DOHH2 (cell line): ENCODE results near the gene JAG2.

Source experiments
- EZH2phosphoT487 ChIP-seq: fragments of 200-600 bp; sonication (generic); IDR thresholded peaks from 2 replicates; pipeline ENCODE4 v1.6.1; 2017; ENCODE audit warnings: borderline replicate concordance, mild to moderate bottlenecking, antibody characterized with exemption, low read length, moderate library complexity, mixed read lengths
- TF ChIP-seq, protein P1 (sequence below): fragments of 200-600 bp; sonication (generic); IDR thresholded peaks from one replicate; pipeline ENCODE4 v1.5.1; 2014; ENCODE audit warnings: antibody characterized with exemption, mild to moderate bottlenecking, low read depth, low read length; ENCODE audit not compliant: poor library complexity, severe bottlenecking

DNA sequence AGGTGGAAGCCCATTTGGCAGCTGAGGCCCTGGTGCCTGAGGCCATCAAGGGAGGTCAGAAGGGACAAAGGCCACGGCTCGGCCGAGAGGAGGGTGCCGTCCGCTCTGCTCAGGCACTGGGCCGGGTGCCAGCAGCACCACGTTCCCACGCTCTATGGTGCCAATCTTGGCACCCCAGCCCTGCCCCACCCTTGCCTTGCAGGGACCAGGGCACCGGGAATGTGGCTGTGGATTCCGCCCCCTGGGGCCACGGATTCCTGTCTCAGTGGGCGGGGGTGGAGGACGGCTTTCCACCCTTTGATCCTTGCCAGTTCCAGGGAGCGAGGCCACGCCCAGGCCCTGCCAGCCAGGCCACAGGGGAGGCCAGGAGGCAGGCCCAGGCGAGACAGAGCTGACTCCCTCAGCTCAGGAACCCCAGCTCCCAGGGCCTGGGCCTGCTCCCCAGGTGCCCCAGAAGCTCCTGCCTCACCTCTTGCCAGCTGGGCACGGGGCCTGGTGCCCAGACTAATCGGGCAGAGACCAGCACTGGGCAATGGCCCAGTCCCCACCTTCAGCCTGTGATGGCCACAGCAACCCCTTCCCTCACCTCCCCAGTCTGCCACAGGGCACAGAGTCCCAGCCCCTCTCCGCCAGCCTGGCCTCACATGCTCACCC lies 76.9 kb downstream of the JAG2 start:
- TF ChIP-seq, protein P1, sequence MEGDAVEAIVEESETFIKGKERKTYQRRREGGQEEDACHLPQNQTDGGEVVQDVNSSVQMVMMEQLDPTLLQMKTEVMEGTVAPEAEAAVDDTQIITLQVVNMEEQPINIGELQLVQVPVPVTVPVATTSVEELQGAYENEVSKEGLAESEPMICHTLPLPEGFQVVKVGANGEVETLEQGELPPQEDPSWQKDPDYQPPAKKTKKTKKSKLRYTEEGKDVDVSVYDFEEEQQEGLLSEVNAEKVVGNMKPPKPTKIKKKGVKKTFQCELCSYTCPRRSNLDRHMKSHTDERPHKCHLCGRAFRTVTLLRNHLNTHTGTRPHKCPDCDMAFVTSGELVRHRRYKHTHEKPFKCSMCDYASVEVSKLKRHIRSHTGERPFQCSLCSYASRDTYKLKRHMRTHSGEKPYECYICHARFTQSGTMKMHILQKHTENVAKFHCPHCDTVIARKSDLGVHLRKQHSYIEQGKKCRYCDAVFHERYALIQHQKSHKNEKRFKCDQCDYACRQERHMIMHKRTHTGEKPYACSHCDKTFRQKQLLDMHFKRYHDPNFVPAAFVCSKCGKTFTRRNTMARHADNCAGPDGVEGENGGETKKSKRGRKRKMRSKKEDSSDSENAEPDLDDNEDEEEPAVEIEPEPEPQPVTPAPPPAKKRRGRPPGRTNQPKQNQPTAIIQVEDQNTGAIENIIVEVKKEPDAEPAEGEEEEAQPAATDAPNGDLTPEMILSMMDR = no peak
- TF ChIP-seq EZH2phosphoT487 = no peak
